K562 (cell line): ENCODE results near the gene GPX5. TPM values are rescaled to one million over a fixed set of nuclear protein-coding genes. Genes with fewer than 3 reads are reported as not detected.

ENCODE experiments used
- ATAC-seq: fragments of 200-7000 bp; cut with Tn5 transposase; 3 replicates; pipeline ENCODE4 v1.9.1; 2020; ENCODE audit warnings: moderate library complexity
- BruUV-seq: library from RNA; stranded (reverse); fragments of 400-500 nt; replicated peaks from 2 replicates; lab custom pipeline; 2021; lab: Mats Ljungman, UMichigan
- CTCF ChIA-PET: fragments of 300-600 bp; formaldehyde crosslinking; extraction: SDS; loops from one replicate; lab custom pipeline; 2021; ENCODE audit warnings: low intra/inter-chr PET ratio; lab: Yijun Ruan, JAX
- POLR2A ChIA-PET: fragments of 300-600, 350-650 bp; sonication (Branson Sonifier 250); formaldehyde crosslinking; extraction: SDS; loops from one replicate; lab custom pipeline; 2021; ENCODE audit warnings: antibody characterized with exemption, inconsistent platforms; lab: Yijun Ruan, JAX
- DNase-seq, 4 experiments: peaks; one replicate each; pipeline versions ENCODE4 v3.0.0 to v3.0.0-alpha.2; 2011 to 2018; ENCODE audit warnings: low spot score in 3 of 4, mixed read lengths in 3 of 4; ENCODE audit errors: extremely low read depth in 1 of 4
- FAIRE-seq: peaks from 2 replicates; lab custom pipeline; 2011; peaks lifted over from hg19 to GRCh38; lab: Jason Lieb, UNC
- H2AFZ ChIP-seq: 2 replicates; pipeline ENCODE4 v1.6.0; 2011; ENCODE audit warnings: low read depth, low read length, control low read depth, inconsistent platforms
- H3K27ac ChIP-seq: fragments of 200-600 bp; 3 replicates; pipeline ENCODE4 v1.8.0; 2011; ENCODE audit warnings: low read depth, mild to moderate bottlenecking, control low read depth, inconsistent platforms, low read length, moderate library complexity, mixed read lengths; ENCODE audit errors: extremely low read depth
- H3K27me3 ChIP-seq, 2 experiments: fragments of 300-600 bp in 1 of 2; 2 replicates in 1 of 2; 3 replicates in 1 of 2; pipeline versions ENCODE4 v1.6.0 to v1.8.0; 2011; ENCODE audit warnings: inconsistent platforms in 2 of 2, low read length in 2 of 2, mild to moderate bottlenecking in 1 of 2, mixed read lengths in 1 of 2, moderate library complexity in 1 of 2; ENCODE audit not compliant: control insufficient read depth in 2 of 2, insufficient read depth in 2 of 2
- H3K36me3 ChIP-seq: fragments of 300-600 bp; 3 replicates; pipeline ENCODE4 v1.8.0; 2011; ENCODE audit warnings: mild to moderate bottlenecking, low read length, inconsistent platforms; ENCODE audit not compliant: control insufficient read depth, insufficient read depth
- H3K4me1 ChIP-seq, 2 experiments: fragments of 200-600 bp in 1 of 2; replicated peaks in 1 of 2; 2 replicates in 1 of 2; 3 replicates in 1 of 2; pipeline versions ENCODE4 v1.5.1 to v1.8.0; 2011; ENCODE audit warnings: inconsistent platforms in 2 of 2, low read length in 2 of 2, mild to moderate bottlenecking in 1 of 2, mixed read lengths in 1 of 2, moderate library complexity in 1 of 2; ENCODE audit not compliant: control insufficient read depth in 2 of 2, insufficient read depth in 2 of 2
- H3K4me2 ChIP-seq: 2 replicates; pipeline ENCODE4 v1.6.1; 2011; ENCODE audit warnings: low read length, control low read depth, inconsistent platforms, mixed read lengths; ENCODE audit not compliant: insufficient read depth
- H3K4me3 ChIP-seq: fragments of 200-600 bp; sonication (generic), shearing (Covaris generic); 2 replicates; pipeline ENCODE4 v1.5.1; 2016; ENCODE audit warnings: control low read depth, inconsistent platforms
- H3K79me2 ChIP-seq: fragments of 200-600 bp; 3 replicates; pipeline ENCODE4 v1.8.0; 2011; ENCODE audit warnings: low read length, inconsistent platforms; ENCODE audit not compliant: control insufficient read depth, insufficient read depth
- H3K9ac ChIP-seq, 2 experiments: 2 replicates each; pipeline versions ENCODE4 v1.6.0 to v1.6.1; 2011; ENCODE audit warnings: low read depth in 2 of 2, low read length in 2 of 2, control low read depth in 1 of 2, inconsistent platforms in 1 of 2, mild to moderate bottlenecking in 1 of 2, mixed read lengths in 1 of 2; ENCODE audit not compliant: insufficient read depth in 1 of 2
- H3K9me1 ChIP-seq: one replicate; pipeline ENCODE4 v1.6.0; 2011; ENCODE audit warnings: inconsistent platforms, mild to moderate bottlenecking, low read length, moderate library complexity; ENCODE audit not compliant: control insufficient read depth, insufficient read depth
- H3K9me3 ChIP-seq: replicated peaks from 2 replicates; pipeline ENCODE4 v1.5.1; 2011; ENCODE audit warnings: low read depth, low read length, inconsistent platforms; ENCODE audit not compliant: control insufficient read depth, insufficient read depth
- H4K20me1 ChIP-seq: replicated peaks from 2 replicates; pipeline ENCODE4 v1.6.1; 2011; ENCODE audit warnings: low read length, inconsistent platforms, mixed read lengths; ENCODE audit not compliant: control insufficient read depth, insufficient read depth
- ATF1 ChIP-seq, 2 experiments: fragments of 450-650 bp in 1 of 2; IDR thresholded peaks; 2 replicates each; pipeline ENCODE4 v1.6.1; 2016; ENCODE audit warnings: missing compliant biosample characterization in 1 of 2, missing genetic modification characterization in 1 of 2
- DPF2 ChIP-seq: fragments of 450-650 bp; IDR thresholded peaks from 2 replicates; pipeline ENCODE4 v1.6.1; 2016
- GATA2 ChIP-seq: sonication (generic); formaldehyde crosslinking; IDR thresholded peaks from 2 replicates; pipeline ENCODE4 v1.4.0; 2020; ENCODE audit warnings: mild to moderate bottlenecking, missing genetic modification reagents
- KAT2B ChIP-seq: IDR thresholded peaks from one replicate; pipeline ENCODE4 v1.6.1; 2012; ENCODE audit warnings: low read depth, mild to moderate bottlenecking, control low read depth, inconsistent platforms, low read length, moderate library complexity
- NCOR1 ChIP-seq: fragments of 450-650 bp; IDR thresholded peaks from 2 replicates; pipeline ENCODE4 v1.6.1; 2016; ENCODE audit warnings: mild to moderate bottlenecking, moderate library complexity
- NFIC ChIP-seq: fragments of 450-650 bp; IDR thresholded peaks from 2 replicates; pipeline ENCODE4 v1.6.1; 2017; ENCODE audit warnings: mild to moderate bottlenecking, inconsistent platforms
- NR2C1 ChIP-seq, 2 experiments: fragments of 450-650 bp; IDR thresholded peaks; 2 replicates each; pipeline ENCODE4 v1.6.1; 2017; ENCODE audit warnings: mild to moderate bottlenecking in 2 of 2, antibody characterized with exemption in 1 of 2, inconsistent platforms in 1 of 2, missing compliant biosample characterization in 1 of 2, missing genetic modification characterization in 1 of 2
- U2AF1 ChIP-seq: fragments of 200-400 bp; formaldehyde crosslinking; optimal IDR thresholded peaks from 2 replicates; pipeline ENCODE3; 2017; ENCODE audit warnings: mild to moderate bottlenecking, low read depth, low read length, moderate library complexity
- YBX1 ChIP-seq: fragments of 450-650 bp; IDR thresholded peaks from 2 replicates; pipeline ENCODE4 v1.7.1; 2016; ENCODE audit warnings: mild to moderate bottlenecking
- ZNF3 ChIP-seq: fragments of 250-450 bp; sonication (Bioruptor Pico); IDR thresholded peaks from 2 replicates; pipeline ENCODE4 v1.5.0; 2021; ENCODE audit warnings: mild to moderate bottlenecking, moderate library complexity
- WGBS: fragments of 100-300 bp; shearing (Covaris generic); methylation state at CpG from one replicate; pipeline ENCODE4 v1.1.6; 2016; ENCODE audit warnings: low coverage, mixed read lengths; ENCODE audit not compliant: insufficient coverage; ENCODE audit errors: missing lambda C conversion rate; 5-methylcytosine and 5-hydroxymethylcytosine counted together
- in situ Hi-C: fragments of 300-500 bp; cut with MboI; formaldehyde crosslinking; loops from 4 replicates; pipeline ENCODE4 v1.15.0; 2018; ENCODE audit warnings: inconsistent platforms, mixed read lengths
- intact Hi-C: fragments of 100-400 bp; cut with micrococcal nuclease; formaldehyde crosslinking; loops from 2 replicates; pipeline ENCODE4 v1.14.2; 2022
- polyA plus RNA-seq, 8 experiments: library from polyadenylated mRNA; depleted of rRNA in 4 of 8; stranded (reverse) in 5 of 8; unstranded in 3 of 8; fragments of >200 nt; fragmentation: Nextera tagmentation in 2 of 8; fragmentation: Illumina TruSeq in 1 of 8; extraction: Ambion mirVana in 2 of 8; extraction: Trizol in 1 of 8; gene quantifications; 2 replicates each; pipeline versions ENCODE4 v1.2.1 to v1.2.3, GENCODE V29; 2011 to 2014; ENCODE audit warnings: inconsistent platforms in 1 of 8, missing spikeins in 1 of 8
- total RNA-seq, 7 experiments: library from RNA; depleted of rRNA in 6 of 7; stranded (reverse); fragments of >200 nt in 6 of 7; fragmentation: Illumina TruSeq in 2 of 7; extraction: Trizol in 2 of 7; gene quantifications; 2 replicates each; pipeline versions ENCODE4 v1.2.1 to v1.2.3, GENCODE V29; 2011 to 2021; ENCODE audit warnings: low replicate concordance in 1 of 7
- TF ChIP-seq, protein P1 (sequence below): fragments of 200-800 bp; sonication (Bioruptor generic); IDR thresholded peaks from 2 replicates; pipeline ENCODE4 v1.6.1; 2017; ENCODE audit warnings: missing genetic modification characterization, missing compliant biosample characterization
- TF ChIP-seq, protein P2 (sequence below): fragments of 450-650 bp; conservative IDR thresholded peaks from 2 replicates; pipeline ENCODE4 v1.6.1; 2016; ENCODE audit warnings: missing genetic modification characterization, low read depth, mild to moderate bottlenecking, missing compliant biosample characterization, moderate library complexity
- TF ChIP-seq, protein P3 (sequence below): conservative IDR thresholded peaks from 2 replicates; pipeline ENCODE4 v1.6.1; 2011; ENCODE audit warnings: low read depth, mild to moderate bottlenecking, low read length; ENCODE audit not compliant: control insufficient read depth
- TF ChIP-seq, protein P4 (sequence below): sonication (generic); formaldehyde crosslinking; IDR thresholded peaks from 2 replicates; pipeline ENCODE4 v1.8.0; 2022; ENCODE audit warnings: missing genetic modification reagents, mild to moderate bottlenecking, moderate library complexity, borderline replicate concordance

GPX5 gene
- total and polyA plus RNA-seq, 9 of the 15 experiments (the other 6 are each of a cell fraction or from before 2014, with no cell fraction given), result 0.07 to 0.18 (median 0.15) TPM; not detected in 6

DNA sequence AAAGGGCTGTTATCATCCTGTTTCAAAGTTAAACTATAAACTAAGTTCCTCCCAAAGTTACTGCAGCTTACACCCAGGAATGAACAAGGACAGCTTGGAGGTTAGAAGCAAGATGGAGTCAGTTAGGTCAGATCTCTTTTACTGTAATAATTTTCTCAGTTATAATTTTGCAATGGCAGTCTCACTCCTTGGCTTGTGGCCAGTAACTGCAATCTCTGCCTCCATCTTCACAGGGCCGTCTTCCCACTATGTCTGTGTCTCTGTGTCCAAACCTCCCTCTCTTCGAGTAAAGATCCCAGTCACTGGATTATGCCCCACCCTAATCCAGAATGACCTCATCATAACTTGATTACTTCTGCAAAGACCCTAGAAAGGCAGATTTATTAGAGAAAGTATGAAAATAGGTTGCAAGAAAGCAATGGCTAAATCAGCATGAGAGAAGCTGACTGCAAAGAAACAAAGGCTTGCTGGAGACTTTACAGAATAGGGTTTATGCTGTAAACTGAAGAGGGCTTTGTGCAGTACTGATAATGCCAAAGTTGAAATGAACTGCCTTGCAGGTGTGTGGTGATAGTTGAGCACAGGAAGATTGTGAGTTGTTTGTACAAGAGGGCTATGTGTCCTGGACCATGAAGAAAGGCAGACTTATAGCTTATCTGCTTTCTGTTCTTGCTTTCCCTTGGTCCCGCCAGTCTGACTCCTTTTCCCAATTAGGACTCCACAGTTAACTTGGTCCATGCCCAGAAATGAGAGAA, 38.5 kb upstream of the GPX5 start (continued):
- TF ChIP-seq DPF2 (peak; percentile 52; the same call in 1 of the 2 replicates), U2AF1 (no peak), NFIC (peak; percentile 96), NCOR1 (peak; percentile 39), ATF1 (CRISPR knock-in tag; IDR thresholded peaks at IDR 0.05) (no peak), ATF1 (tag; IDR thresholded peaks at IDR 0.05) (0 out of 2 replicates have a peak, but pooled peaks have one; percentile 38), GATA2 (CRISPR knock-in tag) (peak; percentile 60; the same call in 1 of the 2 replicates), YBX1 (no peak)
- TF ChIP-seq, protein P1, sequence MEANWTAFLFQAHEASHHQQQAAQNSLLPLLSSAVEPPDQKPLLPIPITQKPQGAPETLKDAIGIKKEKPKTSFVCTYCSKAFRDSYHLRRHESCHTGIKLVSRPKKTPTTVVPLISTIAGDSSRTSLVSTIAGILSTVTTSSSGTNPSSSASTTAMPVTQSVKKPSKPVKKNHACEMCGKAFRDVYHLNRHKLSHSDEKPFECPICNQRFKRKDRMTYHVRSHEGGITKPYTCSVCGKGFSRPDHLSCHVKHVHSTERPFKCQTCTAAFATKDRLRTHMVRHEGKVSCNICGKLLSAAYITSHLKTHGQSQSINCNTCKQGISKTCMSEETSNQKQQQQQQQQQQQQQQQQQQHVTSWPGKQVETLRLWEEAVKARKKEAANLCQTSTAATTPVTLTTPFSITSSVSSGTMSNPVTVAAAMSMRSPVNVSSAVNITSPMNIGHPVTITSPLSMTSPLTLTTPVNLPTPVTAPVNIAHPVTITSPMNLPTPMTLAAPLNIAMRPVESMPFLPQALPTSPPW (CRISPR knock-in tag), result peak; percentile 44; the same call in 1 of the 2 replicates

DNA sequence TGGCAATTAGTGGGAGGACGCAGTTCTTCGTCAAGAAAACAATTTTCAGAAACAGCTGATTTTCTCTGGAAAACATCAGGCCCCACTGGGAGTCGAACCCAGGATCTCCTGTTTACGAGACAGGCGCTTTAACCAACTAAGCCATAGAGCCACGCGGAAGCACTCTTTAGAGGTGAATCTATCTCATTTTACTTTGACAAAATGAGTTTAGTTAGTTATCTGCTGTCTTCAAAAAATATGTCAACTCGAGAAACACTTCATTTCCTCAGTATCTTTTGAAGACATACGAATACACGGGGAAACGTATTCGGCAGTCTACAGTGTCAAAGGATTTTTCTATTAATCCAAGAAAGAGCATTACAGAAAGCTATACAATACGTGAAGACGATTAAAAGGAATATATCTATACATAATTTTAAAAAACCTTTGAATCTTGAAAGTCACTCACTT, 36.7 kb upstream of the GPX5 start:
- intact Hi-C loops, result loop anchor here (1.0 to 5.0 kb wide), 4 partner anchors 90 to 407 kb away; partner anchors contain the start of genes ZNF165 and ZSCAN12
- peak; percentile 83 for FAIRE-seq
- TF ChIP-seq, protein P2, sequence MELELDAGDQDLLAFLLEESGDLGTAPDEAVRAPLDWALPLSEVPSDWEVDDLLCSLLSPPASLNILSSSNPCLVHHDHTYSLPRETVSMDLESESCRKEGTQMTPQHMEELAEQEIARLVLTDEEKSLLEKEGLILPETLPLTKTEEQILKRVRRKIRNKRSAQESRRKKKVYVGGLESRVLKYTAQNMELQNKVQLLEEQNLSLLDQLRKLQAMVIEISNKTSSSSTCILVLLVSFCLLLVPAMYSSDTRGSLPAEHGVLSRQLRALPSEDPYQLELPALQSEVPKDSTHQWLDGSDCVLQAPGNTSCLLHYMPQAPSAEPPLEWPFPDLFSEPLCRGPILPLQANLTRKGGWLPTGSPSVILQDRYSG (tag), result peak; percentile 83; the same call in 1 of the 2 replicates
- peak; percentile 10; the same call in 1 of the 2 replicates for TF ChIP-seq NR2C1 (IDR thresholded peaks at IDR 0.05)
- no peak for TF ChIP-seq NR2C1 (tag; IDR thresholded peaks at IDR 0.05)
- TF ChIP-seq, protein P3, sequence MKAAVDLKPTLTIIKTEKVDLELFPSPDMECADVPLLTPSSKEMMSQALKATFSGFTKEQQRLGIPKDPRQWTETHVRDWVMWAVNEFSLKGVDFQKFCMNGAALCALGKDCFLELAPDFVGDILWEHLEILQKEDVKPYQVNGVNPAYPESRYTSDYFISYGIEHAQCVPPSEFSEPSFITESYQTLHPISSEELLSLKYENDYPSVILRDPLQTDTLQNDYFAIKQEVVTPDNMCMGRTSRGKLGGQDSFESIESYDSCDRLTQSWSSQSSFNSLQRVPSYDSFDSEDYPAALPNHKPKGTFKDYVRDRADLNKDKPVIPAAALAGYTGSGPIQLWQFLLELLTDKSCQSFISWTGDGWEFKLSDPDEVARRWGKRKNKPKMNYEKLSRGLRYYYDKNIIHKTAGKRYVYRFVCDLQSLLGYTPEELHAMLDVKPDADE, result 0 out of 2 replicates have a peak, but pooled peaks have one; percentile 30
- TF ChIP-seq, protein P4, sequence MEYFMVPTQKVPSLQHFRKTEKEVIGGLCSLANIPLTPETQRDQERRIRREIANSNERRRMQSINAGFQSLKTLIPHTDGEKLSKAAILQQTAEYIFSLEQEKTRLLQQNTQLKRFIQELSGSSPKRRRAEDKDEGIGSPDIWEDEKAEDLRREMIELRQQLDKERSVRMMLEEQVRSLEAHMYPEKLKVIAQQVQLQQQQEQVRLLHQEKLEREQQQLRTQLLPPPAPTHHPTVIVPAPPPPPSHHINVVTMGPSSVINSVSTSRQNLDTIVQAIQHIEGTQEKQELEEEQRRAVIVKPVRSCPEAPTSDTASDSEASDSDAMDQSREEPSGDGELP (CRISPR knock-in tag), result peak; percentile 25; the same call in 1 of the 2 replicates
- TF ChIP-seq KAT2B, result no peak
- TF ChIP-seq ZNF3 (CRISPR knock-in tag), result peak; percentile 73; the same call in 1 of the 2 replicates

More for the DNA sequence above, 36.7 kb upstream of the GPX5 start:
- ChIA-PET POLR2A (interaction anchor here (0.6 to 2.8 kb wide), 33 partner anchors 9 to 680 kb away, joined by 3 to 44 read pairs (median 4); partner anchors contain the start of genes GPX6, TRIM27, ZKSCAN8 and ZSCAN26), CTCF (interaction anchor here (0.6 kb wide), 2 partner anchors 57 to 356 kb away, joined by 3 to 4 read pairs; no protein-coding TSS in a partner anchor)
- in situ Hi-C loops, result no loop called here
- H3K9me1 ChIP-seq, result no peaks in the 10 kb centered on the region
- peak; percentile 7; the same call in 2 of the 3 replicates for ATAC-seq
- no peaks in the 10 kb centered on the region for H3K36me3 ChIP-seq
- peak; percentile 34 to 92 (median 46) for DNase-seq
- no peaks in the 10 kb centered on the region for H3K9me3 ChIP-seq
- TSS peak; percentile 70 for BruUV-seq
- WGBS, result under 1% methylated on average over 14 of the region's 14 CpGs
- H3K27me3 ChIP-seq, result no peaks in the 10 kb centered on the region
- peaks cover 9 to 26% of the 10 kb centered on the region in 2 experiments for H3K4me1 ChIP-seq
- peak overlapping the region; percentile 91 for H2AFZ ChIP-seq
- H3K9ac ChIP-seq, result peak overlapping the region; percentile 81 to 94; a peak in 3 of 4 replicates
- H4K20me1 ChIP-seq, result no peaks in the 10 kb centered on the region
- peak overlapping the region; percentile 88 for H3K4me2 ChIP-seq
- H3K79me2 ChIP-seq, result peaks cover 23% of the 10 kb centered on the region
- H3K27ac ChIP-seq, result peak overlapping the region; percentile 88
- peak overlapping the region; percentile 57 for H3K4me3 ChIP-seq
